ENCODE results near the gene LMO2.

The LMO2 gene

GRCh38 chr11:33896911-33897310, 5.0 kb upstream of the LMO2 start:
- TF ChIP-seq, protein P1, sequence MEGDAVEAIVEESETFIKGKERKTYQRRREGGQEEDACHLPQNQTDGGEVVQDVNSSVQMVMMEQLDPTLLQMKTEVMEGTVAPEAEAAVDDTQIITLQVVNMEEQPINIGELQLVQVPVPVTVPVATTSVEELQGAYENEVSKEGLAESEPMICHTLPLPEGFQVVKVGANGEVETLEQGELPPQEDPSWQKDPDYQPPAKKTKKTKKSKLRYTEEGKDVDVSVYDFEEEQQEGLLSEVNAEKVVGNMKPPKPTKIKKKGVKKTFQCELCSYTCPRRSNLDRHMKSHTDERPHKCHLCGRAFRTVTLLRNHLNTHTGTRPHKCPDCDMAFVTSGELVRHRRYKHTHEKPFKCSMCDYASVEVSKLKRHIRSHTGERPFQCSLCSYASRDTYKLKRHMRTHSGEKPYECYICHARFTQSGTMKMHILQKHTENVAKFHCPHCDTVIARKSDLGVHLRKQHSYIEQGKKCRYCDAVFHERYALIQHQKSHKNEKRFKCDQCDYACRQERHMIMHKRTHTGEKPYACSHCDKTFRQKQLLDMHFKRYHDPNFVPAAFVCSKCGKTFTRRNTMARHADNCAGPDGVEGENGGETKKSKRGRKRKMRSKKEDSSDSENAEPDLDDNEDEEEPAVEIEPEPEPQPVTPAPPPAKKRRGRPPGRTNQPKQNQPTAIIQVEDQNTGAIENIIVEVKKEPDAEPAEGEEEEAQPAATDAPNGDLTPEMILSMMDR (IDR thresholded peaks at IDR 0.05), result no peak
- no peak for TF ChIP-seq ZFX (IDR thresholded peaks at IDR 0.05; ENCODE audit: borderline replicate concordance)
- no peak overlapping the region for H3K27ac ChIP-seq

DNA sequence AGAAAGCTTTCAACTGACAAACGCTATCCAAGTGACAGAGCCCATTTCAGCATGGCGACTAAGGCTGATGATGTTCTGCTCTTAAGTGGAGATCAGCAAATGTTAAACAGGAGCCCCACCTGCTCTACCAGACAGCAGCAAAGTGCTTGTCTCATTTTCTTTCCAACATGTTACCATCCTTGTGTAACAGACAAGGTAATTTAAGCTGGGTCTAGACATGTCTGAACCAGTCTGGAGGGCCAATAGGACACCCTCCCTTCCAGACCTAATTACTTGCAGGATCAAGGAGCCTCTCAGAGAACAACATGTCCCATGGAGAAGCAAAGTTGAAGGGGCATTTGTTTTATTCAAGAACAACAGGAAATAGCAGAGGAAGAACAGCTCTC, 3.9 kb upstream of the LMO2 start:
- TF ChIP-seq, protein P1 (IDR thresholded peaks at IDR 0.05), result no peak
- TF ChIP-seq ZFX (IDR thresholded peaks at IDR 0.05; ENCODE audit: borderline replicate concordance), result no peak

GRCh38 chr11:33894398-33894746, 2.5 kb upstream of the LMO2 start:
- TF ChIP-seq, protein P1 (IDR thresholded peaks at IDR 0.05), result no peak
- no peak for TF ChIP-seq ZFX (IDR thresholded peaks at IDR 0.05; ENCODE audit: borderline replicate concordance)
- H3K27ac ChIP-seq, result no peak overlapping the region

More for the DNA sequence above, 3.9 kb upstream of the LMO2 start:
- no peak overlapping the region for H3K27ac ChIP-seq

- TF ChIP-seq ZFX (IDR thresholded peaks at IDR 0.05; ENCODE audit: borderline replicate concordance), result no peak
- TF ChIP-seq, protein P1 (IDR thresholded peaks at IDR 0.05), result no peak
- H3K27ac ChIP-seq, result no peak overlapping the region
Measured at GRCh38 chr11:33893711-33894397, 2.0 kb upstream of the LMO2 start.

GRCh38 chr11:33892906-33893594, 1.2 kb upstream of the LMO2 start:
- TF ChIP-seq, protein P1 (IDR thresholded peaks at IDR 0.05), result no peak
- TF ChIP-seq ZFX (IDR thresholded peaks at IDR 0.05; ENCODE audit: borderline replicate concordance), result no peak
- no peak overlapping the region for H3K27ac ChIP-seq

DNA sequence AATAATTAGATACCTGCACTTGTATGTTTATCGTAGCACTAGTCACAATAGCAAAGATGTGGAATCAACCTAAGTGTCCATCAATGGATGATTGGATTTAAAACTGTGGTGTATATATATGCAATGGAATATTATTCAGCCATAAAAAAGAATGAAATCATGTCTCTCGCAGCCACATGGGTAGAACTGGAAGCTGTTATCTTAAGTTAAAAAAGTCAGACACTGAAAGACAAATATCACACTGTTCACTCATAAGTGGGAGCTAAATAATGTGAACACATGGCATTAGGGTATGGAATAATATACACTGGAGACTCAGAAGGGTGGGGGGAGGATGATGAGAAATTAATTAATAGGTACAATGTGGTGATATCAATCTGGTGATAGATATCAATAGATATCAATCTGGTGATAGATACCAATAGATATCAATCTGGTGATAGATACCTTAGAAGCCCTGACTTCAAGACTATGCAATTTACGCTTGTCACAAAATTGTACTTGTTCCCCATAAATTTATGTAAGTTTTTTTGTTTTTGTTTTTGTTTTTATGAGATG, 2.0 kb downstream of the LMO2 start:
- no peak overlapping the region for H3K27ac ChIP-seq
- no peak for TF ChIP-seq ZFX (IDR thresholded peaks at IDR 0.05; ENCODE audit: borderline replicate concordance)
- TF ChIP-seq, protein P1 (IDR thresholded peaks at IDR 0.05), result no peak

GRCh38 chr11:33889296-33889695, 2.6 kb downstream of the LMO2 start:
- H3K27ac ChIP-seq, result no peak overlapping the region
- TF ChIP-seq, protein P1 (IDR thresholded peaks at IDR 0.05), result no peak
- TF ChIP-seq ZFX (IDR thresholded peaks at IDR 0.05; ENCODE audit: borderline replicate concordance), result no peak

Data from 22Rv1 (cell line).